Karpas-422 (cell line): Measurements from ENCODE around the gene COLEC12. TPM values are rescaled to one million over a fixed set of nuclear protein-coding genes. Genes with fewer than 3 reads are reported as not detected.

Experiments used
- DNase-seq: peaks from one replicate; pipeline ENCODE4 v3.0.0-alpha.2; 2015
- H2AFZ ChIP-seq: fragments of 200-600 bp; sonication (generic); 2 replicates; pipeline ENCODE4 v1.6.1; 2014; ENCODE audit warnings: antibody characterized with exemption, low read length, mixed read lengths
- H3K27ac ChIP-seq: fragments of 200-600 bp; sonication (generic); 2 replicates; pipeline ENCODE4 v1.5.1; 2014; ENCODE audit warnings: mild to moderate bottlenecking, low read length, moderate library complexity
- H3K27me3 ChIP-seq: fragments of 200-600 bp; sonication (generic); 2 replicates; pipeline ENCODE4 v1.6.1; 2014; ENCODE audit warnings: low read length, mixed read lengths
- H3K36me3 ChIP-seq: fragments of 200-600 bp; sonication (generic); 2 replicates; pipeline ENCODE4 v1.6.1; 2014; ENCODE audit warnings: low read length, mixed read lengths; ENCODE audit not compliant: insufficient read depth
- H3K4me1 ChIP-seq: fragments of 200-600 bp; sonication (generic); 2 replicates; pipeline ENCODE4 v1.6.1; 2014; ENCODE audit warnings: mild to moderate bottlenecking, low read length, mixed read lengths
- H3K4me2 ChIP-seq: fragments of 200-600 bp; sonication (generic); 2 replicates; pipeline ENCODE4 v1.6.1; 2014; ENCODE audit warnings: low read length, low read depth, mild to moderate bottlenecking; ENCODE audit not compliant: poor library complexity, severe bottlenecking
- H3K4me3 ChIP-seq: fragments of 200-600 bp; sonication (generic); 2 replicates; pipeline ENCODE4 v1.5.1; 2014; ENCODE audit warnings: mild to moderate bottlenecking, antibody characterized with exemption, low read length, mixed read lengths
- H3K79me2 ChIP-seq: fragments of 200-600 bp; sonication (generic); 2 replicates; pipeline ENCODE4 v1.6.1; 2014; ENCODE audit warnings: mild to moderate bottlenecking, low read length, mixed read lengths
- H3K9ac ChIP-seq: fragments of 200-600 bp; sonication (generic); 2 replicates; pipeline ENCODE4 v1.6.0; 2014; ENCODE audit warnings: low read length
- H3K9me2 ChIP-seq: fragments of 200-600 bp; sonication (generic), shearing (Covaris generic); replicated peaks from 2 replicates; pipeline ENCODE4 v1.6.0; 2014; ENCODE audit warnings: mild to moderate bottlenecking, low read length, moderate library complexity; ENCODE audit not compliant: insufficient read depth
- H3K9me3 ChIP-seq: fragments of 300-700, 200-600 bp; sonication (generic); 2 replicates; pipeline ENCODE4 v1.6.1; 2014; ENCODE audit warnings: low read length, mixed read lengths
- H4K20me1 ChIP-seq: fragments of 200-600 bp; sonication (generic); 2 replicates; pipeline ENCODE4 v1.6.1; 2014; ENCODE audit warnings: mild to moderate bottlenecking, antibody characterized with exemption, low read length, low read depth; ENCODE audit not compliant: insufficient read depth
- total RNA-seq: library from RNA; depleted of rRNA; stranded (reverse); fragments of >200 nt; shearing (Covaris generic); gene quantifications from 2 replicates; pipeline ENCODE4 v1.2.3, GENCODE V29; 2014; ENCODE audit warnings: low replicate concordance

Gene COLEC12
- total RNA-seq, 1 experiment from 2014 or later: not detected

- Histone ChIP-seq H3K9me3 (no peaks in the 10 kb centered on the region), H3K4me3 (no peak overlapping the region), H3K36me3 (no peaks in the 10 kb centered on the region), H3K9me2 (no peaks in the 10 kb centered on the region), H4K20me1 (no peaks in the 10 kb centered on the region), H2AFZ (no peak overlapping the region), H3K27ac (no peak overlapping the region), H3K4me2 (no peak overlapping the region), H3K9ac (no peak overlapping the region), H3K79me2 (no peaks in the 10 kb centered on the region), H3K27me3 (no peaks in the 10 kb centered on the region), H3K4me1 (no peaks in the 10 kb centered on the region)
- no peak for DNase-seq
These were observed 195.4 kb downstream of the COLEC12 start for GRCh38 chr18:305003-305501.

- Histone ChIP-seq H3K79me2 (no peaks in the 10 kb centered on the region), H3K4me3 (no peak overlapping the region)
These were observed 196.9 kb downstream of the COLEC12 start for GRCh38 chr18:303607-304006.

GRCh38 chr18:303011-303410 is 197.5 kb downstream of the COLEC12 start:
- Histone ChIP-seq H3K27me3 (no peaks in the 10 kb centered on the region), H3K79me2 (no peaks in the 10 kb centered on the region), H4K20me1 (no peaks in the 10 kb centered on the region), H3K4me1 (no peaks in the 10 kb centered on the region), H3K9ac (no peak overlapping the region), H3K9me3 (no peaks in the 10 kb centered on the region), H3K9me2 (no peaks in the 10 kb centered on the region), H3K4me2 (no peak overlapping the region), H3K27ac (no peak overlapping the region), H3K36me3 (no peaks in the 10 kb centered on the region), H3K4me3 (no peak overlapping the region), H2AFZ (no peak overlapping the region)
- no peak for DNase-seq

More at GRCh38 chr18:303607-304006, 196.9 kb downstream of the COLEC12 start:
- Histone ChIP-seq H3K4me1 (no peaks in the 10 kb centered on the region), H3K9me3 (no peaks in the 10 kb centered on the region), H3K9ac (no peak overlapping the region), H3K27me3 (no peaks in the 10 kb centered on the region), H3K4me2 (no peak overlapping the region), H2AFZ (no peak overlapping the region), H3K36me3 (no peaks in the 10 kb centered on the region), H4K20me1 (no peaks in the 10 kb centered on the region), H3K9me2 (no peaks in the 10 kb centered on the region), H3K27ac (no peak overlapping the region)
- DNase-seq: no peak

GRCh38 chr18:302097-302496 is 198.4 kb downstream of the COLEC12 start:
- no peak overlapping the region for H2AFZ ChIP-seq

GRCh38 chr18:297936-298335 is 202.6 kb downstream of the COLEC12 start:
- Histone ChIP-seq H2AFZ (no peak overlapping the region), H3K9me3 (no peaks in the 10 kb centered on the region), H3K4me2 (no peak overlapping the region), H4K20me1 (no peaks in the 10 kb centered on the region), H3K9ac (no peak overlapping the region), H3K36me3 (no peaks in the 10 kb centered on the region), H3K4me1 (no peaks in the 10 kb centered on the region), H3K27me3 (no peaks in the 10 kb centered on the region), H3K9me2 (no peaks in the 10 kb centered on the region), H3K27ac (no peak overlapping the region), H3K79me2 (no peaks in the 10 kb centered on the region), H3K4me3 (no peak overlapping the region)
- no peak for DNase-seq

More at GRCh38 chr18:302097-302496, 198.4 kb downstream of the COLEC12 start:
- Histone ChIP-seq H3K9ac (no peak overlapping the region), H3K4me3 (no peak overlapping the region), H3K4me1 (no peaks in the 10 kb centered on the region), H3K9me3 (no peaks in the 10 kb centered on the region), H3K27me3 (no peaks in the 10 kb centered on the region), H3K27ac (no peak overlapping the region), H3K36me3 (no peaks in the 10 kb centered on the region), H3K9me2 (no peaks in the 10 kb centered on the region), H3K4me2 (peak overlapping the region; percentile 10), H3K79me2 (no peaks in the 10 kb centered on the region), H4K20me1 (no peaks in the 10 kb centered on the region)
- DNase-seq: peak; percentile 46

- Histone ChIP-seq H3K4me1 (no peaks in the 10 kb centered on the region), H3K79me2 (no peaks in the 10 kb centered on the region), H3K9me3 (no peaks in the 10 kb centered on the region), H4K20me1 (no peaks in the 10 kb centered on the region), H3K9ac (no peak overlapping the region), H3K4me2 (no peak overlapping the region), H3K27me3 (no peaks in the 10 kb centered on the region), H3K36me3 (no peaks in the 10 kb centered on the region), H3K4me3 (no peak overlapping the region), H3K27ac (no peak overlapping the region), H2AFZ (no peak overlapping the region), H3K9me2 (no peaks in the 10 kb centered on the region)
- DNase-seq: no peak
These were observed 204.6 kb downstream of the COLEC12 start for GRCh38 chr18:295756-296490.

- no peak for DNase-seq
- Histone ChIP-seq H3K9me3 (no peaks in the 10 kb centered on the region), H3K9me2 (no peaks in the 10 kb centered on the region), H3K36me3 (no peaks in the 10 kb centered on the region), H4K20me1 (no peaks in the 10 kb centered on the region), H3K27ac (no peak overlapping the region), H2AFZ (no peak overlapping the region), H3K4me2 (no peak overlapping the region), H3K4me1 (no peaks in the 10 kb centered on the region), H3K9ac (no peak overlapping the region), H3K4me3 (no peak overlapping the region), H3K27me3 (no peaks in the 10 kb centered on the region), H3K79me2 (no peaks in the 10 kb centered on the region)
These were observed 205.9 kb downstream of the COLEC12 start for GRCh38 chr18:294566-294965.

GRCh38 chr18:293536-293935 is 207.0 kb downstream of the COLEC12 start:
- Histone ChIP-seq H2AFZ (no peak overlapping the region), H4K20me1 (no peaks in the 10 kb centered on the region), H3K4me2 (no peak overlapping the region), H3K36me3 (no peaks in the 10 kb centered on the region), H3K9me3 (no peaks in the 10 kb centered on the region), H3K4me1 (no peaks in the 10 kb centered on the region), H3K9ac (no peak overlapping the region), H3K79me2 (no peaks in the 10 kb centered on the region), H3K27ac (no peak overlapping the region), H3K4me3 (no peak overlapping the region), H3K27me3 (no peaks in the 10 kb centered on the region), H3K9me2 (no peaks in the 10 kb centered on the region)
- no peak for DNase-seq
